IPS-18c (cell line): Measurements from ENCODE around the gene NCBP2.
"Not testable (repeated sequence)": the region's sequence is repeated elsewhere in the genome, so short reads cannot be mapped to it uniquely, and the experiment has no call there.

Experiments used
- H3K4me3 ChIP-seq: 2 replicates; pipeline ENCODE4 v1.7.0; 2013; ENCODE audit warnings: low read depth, mild to moderate bottlenecking, low read length, moderate library complexity; ENCODE audit not compliant: insufficient read depth
- H3K9me3 ChIP-seq: one replicate; pipeline ENCODE4 v1.6.1; 2013; ENCODE audit warnings: mild to moderate bottlenecking, low read length, moderate library complexity; ENCODE audit not compliant: control insufficient read depth, insufficient read depth

NCBP2 gene

GRCh38 chr3:196948442-196949284 lies 6.3 kb upstream of the NCBP2 start:
- H3K4me3 ChIP-seq = no peak overlapping the region
- no peaks in the 10 kb centered on the region for H3K9me3 ChIP-seq

- Histone ChIP-seq H3K9me3 (no peaks in the 10 kb centered on the region), H3K4me3 (no peak overlapping the region)
These were observed 5.6 kb upstream of the NCBP2 start for GRCh38 chr3:196947860-196948441.

GRCh38 chr3:196947136-196947859 lies 5.0 kb upstream of the NCBP2 start:
- H3K9me3 ChIP-seq = no peaks in the 10 kb centered on the region
- no peak overlapping the region for H3K4me3 ChIP-seq

GRCh38 chr3:196944037-196944790 lies 1.9 kb upstream of the NCBP2 start:
- peak overlapping the region; percentile 34; the same call in 1 of the 2 replicates for H3K4me3 ChIP-seq

GRCh38 chr3:196942915-196943277 lies 568 bp upstream of the NCBP2 start:
- no peaks in the 10 kb centered on the region for H3K9me3 ChIP-seq
- peak overlapping the region; percentile 81 for H3K4me3 ChIP-seq

More at GRCh38 chr3:196944037-196944790, 1.9 kb upstream of the NCBP2 start:
- H3K9me3 ChIP-seq = not testable (repeated sequence)

GRCh38 chr3:196941729-196942225 lies 551 bp downstream of the NCBP2 start:
- Histone ChIP-seq H3K9me3 (no peaks in the 10 kb centered on the region), H3K4me3 (peak overlapping the region; percentile 81)

- Histone ChIP-seq H3K4me3 (no peak overlapping the region), H3K9me3 (no peaks in the 10 kb centered on the region)
These were observed 3.8 kb downstream of the NCBP2 start for GRCh38 chr3:196938576-196938975.

GRCh38 chr3:196938124-196938523 lies 4.2 kb downstream of the NCBP2 start:
- H3K4me3 ChIP-seq = no peak overlapping the region

GRCh38 chr3:196936288-196936687 lies 6.0 kb downstream of the NCBP2 start:
- no peaks in the 10 kb centered on the region for H3K9me3 ChIP-seq
- H3K4me3 ChIP-seq = no peak overlapping the region

More at GRCh38 chr3:196938124-196938523, 4.2 kb downstream of the NCBP2 start:
- H3K9me3 ChIP-seq = no peaks in the 10 kb centered on the region

GRCh38 chr3:196932600-196932999 lies 9.7 kb downstream of the NCBP2 start:
- H3K4me3 ChIP-seq = no peak overlapping the region
- H3K9me3 ChIP-seq = no peaks in the 10 kb centered on the region

GRCh38 chr3:196931828-196932587 lies 10.3 kb downstream of the NCBP2 start:
- Histone ChIP-seq H3K9me3 (no peaks in the 10 kb centered on the region), H3K4me3 (no peak overlapping the region)

- H3K4me3 ChIP-seq = no peak overlapping the region
These were observed 11.2 kb downstream of the NCBP2 start for GRCh38 chr3:196931157-196931556.

GRCh38 chr3:196927571-196928453 lies 14.5 kb downstream of the NCBP2 start:
- H3K4me3 ChIP-seq = no peak overlapping the region
- H3K9me3 ChIP-seq = no peaks in the 10 kb centered on the region

More at GRCh38 chr3:196931157-196931556, 11.2 kb downstream of the NCBP2 start:
- H3K9me3 ChIP-seq = no peaks in the 10 kb centered on the region

GRCh38 chr3:196920733-196921132 lies 21.6 kb downstream of the NCBP2 start:
- H3K4me3 ChIP-seq = no peak overlapping the region
- no peaks in the 10 kb centered on the region for H3K9me3 ChIP-seq

GRCh38 chr3:196918968-196919367 lies 23.4 kb downstream of the NCBP2 start:
- H3K4me3 ChIP-seq = no peak overlapping the region
- H3K9me3 ChIP-seq = no peaks in the 10 kb centered on the region

- H3K9me3 ChIP-seq = no peaks in the 10 kb centered on the region
- H3K4me3 ChIP-seq = no peak overlapping the region
These were observed 25.3 kb downstream of the NCBP2 start for GRCh38 chr3:196916995-196917394.
